HEK293T (cell line): ENCODE data around the gene ZC3H12A.

Source experiments
- CTCF ChIA-PET: fragments of 350-600 bp; formaldehyde crosslinking; extraction: SDS; loops from one replicate; lab custom pipeline; 2021; ENCODE audit warnings: antibody characterized with exemption, inconsistent platforms; lab: Yijun Ruan, JAX
- POLR2A ChIA-PET: fragments of 350-600 bp; formaldehyde crosslinking; extraction: SDS; loops from one replicate; lab custom pipeline; 2020; ENCODE audit warnings: antibody characterized with exemption, inconsistent platforms; lab: Yijun Ruan, JAX
- DNase-seq: peaks from one replicate; pipeline ENCODE4 v3.0.0; 2012; ENCODE audit warnings: mixed read lengths; ENCODE audit errors: extremely low spot score
- CTBP1 ChIP-seq: fragments of 450-650 bp; IDR thresholded peaks from 2 replicates; pipeline ENCODE4 v1.6.1; 2016; ENCODE audit warnings: borderline replicate concordance
- FOXK2 ChIP-seq: fragments of 450-650 bp; IDR thresholded peaks from 2 replicates; pipeline ENCODE4 v1.6.1; 2016; ENCODE audit warnings: mild to moderate bottlenecking
- SP1 ChIP-seq: fragments of 450-650 bp; IDR thresholded peaks from 2 replicates; pipeline ENCODE4 v1.6.1; 2017

The ZC3H12A gene

GRCh38 chr1:37533317-37534093, 59.1 kb downstream of the ZC3H12A start:
- ChIA-PET CTCF (no interaction called here), POLR2A (no interaction called here)
- TF ChIP-seq CTBP1 (no peak), SP1 (no peak), FOXK2 (no peak)
- DNase-seq = no peak
